Pulmonary artery endothelial cell (primary cell): ENCODE results near the gene BCL6. TPM values are rescaled to one million over a fixed set of nuclear protein-coding genes. Genes with fewer than 3 reads are reported as not detected.

Experiments used
- DNase-seq: peaks from one replicate; pipeline ENCODE4 v3.0.0-alpha.2; 2011; ENCODE audit warnings: low read depth, low spot score
- total RNA-seq: library from RNA; depleted of rRNA; stranded (reverse); fragments of >200 nt; gene quantifications from 2 replicates; pipeline ENCODE4 v1.2.3, GENCODE V29; 2014

BCL6 gene
- total RNA-seq, 1 donor from 2014 or later: 5.1 TPM

GRCh38 chr3:187762792-187763191 lies 17.5 kb upstream of the BCL6 start:
- no peak for DNase-seq

- no peak for DNase-seq
Observed at GRCh38 chr3:187759601-187760000, 14.3 kb upstream of the BCL6 start.

GRCh38 chr3:187758318-187758955 lies 13.2 kb upstream of the BCL6 start:
- DNase-seq: no peak

- no peak for DNase-seq
Observed at GRCh38 chr3:187753516-187753915, 8.2 kb upstream of the BCL6 start.

- DNase-seq: no peak
Observed at GRCh38 chr3:187750513-187751123, 5.3 kb upstream of the BCL6 start.

GRCh38 chr3:187750006-187750512 lies 4.8 kb upstream of the BCL6 start:
- no peak for DNase-seq

GRCh38 chr3:187748050-187748481 lies 2.8 kb upstream of the BCL6 start:
- DNase-seq: no peak

GRCh38 chr3:187747506-187747905 lies 2.2 kb upstream of the BCL6 start:
- no peak for DNase-seq

GRCh38 chr3:187746442-187747281 lies 1.4 kb upstream of the BCL6 start:
- no peak for DNase-seq

GRCh38 chr3:187746059-187746441 lies 782 bp upstream of the BCL6 start:
- no peak for DNase-seq

- DNase-seq: no peak
Observed at GRCh38 chr3:187744169-187745151, 808 bp downstream of the BCL6 start.

- no peak for DNase-seq
Observed at GRCh38 chr3:187743195-187744141, 1.8 kb downstream of the BCL6 start.

GRCh38 chr3:187742351-187743171 lies 2.7 kb downstream of the BCL6 start:
- DNase-seq: no peak

GRCh38 chr3:187741403-187742350 lies 3.6 kb downstream of the BCL6 start:
- DNase-seq: no peak

GRCh38 chr3:187740421-187741399 lies 4.6 kb downstream of the BCL6 start:
- DNase-seq: no peak

GRCh38 chr3:187739561-187740332 lies 5.5 kb downstream of the BCL6 start:
- no peak for DNase-seq
